T-helper 17 cell (primary cell): Measurements from ENCODE around the gene SIK3. TPM values are rescaled to one million over a fixed set of nuclear protein-coding genes. Genes with fewer than 3 reads are reported as not detected.
A peak's percentile ranks its signal among the peaks of the same experiment; 100 is the strongest.

Source experiments
- ATAC-seq: fragments of 150-1000 bp; cut with Tn5 transposase; 2 replicates; pipeline ENCODE4 v1.10.0; 2021; ENCODE audit warnings: mild to moderate bottlenecking, moderate library complexity
- DNase-seq, 3 donors: peaks; one replicate each; pipeline versions ENCODE4 v3.0.0 to v3.0.0-alpha.2; 2020 to 2021
- H3K9me3 ChIP-seq: one replicate; pipeline ENCODE4 v1.7.0; 2013; ENCODE audit warnings: low read length, mild to moderate bottlenecking; ENCODE audit not compliant: control insufficient read depth, poor library complexity, severe bottlenecking
- H3K27ac Mint-ChIP-seq: one replicate; pipeline ENCODE4 v1.8.0; 2022; ENCODE audit warnings: mild to moderate bottlenecking, moderate library complexity, mixed read lengths
- H3K27me3 Mint-ChIP-seq: one replicate; pipeline ENCODE4 v1.8.0; 2022; ENCODE audit warnings: mixed read lengths
- H3K36me3 Mint-ChIP-seq: one replicate; pipeline ENCODE4 v1.8.0; 2022; ENCODE audit warnings: low read depth, mixed read lengths
- H3K4me1 Mint-ChIP-seq: one replicate; pipeline ENCODE4 v1.8.0; 2022; ENCODE audit warnings: mild to moderate bottlenecking, mixed read lengths
- H3K4me3 Mint-ChIP-seq: one replicate; pipeline ENCODE4 v1.8.0; 2022; ENCODE audit warnings: mild to moderate bottlenecking, moderate library complexity, mixed read lengths
- total RNA-seq, 4 donors: library from RNA in 2 of 4; stranded (reverse) in 2 of 4; gene quantifications; one replicate each; pipeline ENCODE4 v1.2.3 and lab custom pipeline; 2022 to 2026

SIK3 gene
- total RNA-seq, 2 donors from 2014 or later: 82.7 to 87.5 TPM

GRCh38 chr11:116990061-116990473 lies 108.2 kb downstream of the SIK3 start:
- Mint-ChIP-seq H3K36me3 (peaks cover 2% of the 10 kb centered on the region), H3K4me1 (peaks cover 63% of the 10 kb centered on the region), H3K4me3 (no peak overlapping the region), H3K27ac (peak overlapping the region; percentile 86), H3K27me3 (no peaks in the 10 kb centered on the region)
- ATAC-seq: peak; percentile 19
- DNase-seq: no peak
- no peaks in the 10 kb centered on the region for H3K9me3 ChIP-seq

GRCh38 chr11:116989184-116989583 lies 109.0 kb downstream of the SIK3 start:
- ATAC-seq: no peak
- peaks cover 2% of the 10 kb centered on the region for H3K36me3 Mint-ChIP-seq
- H3K4me3 Mint-ChIP-seq: no peak overlapping the region
- H3K9me3 ChIP-seq: no peaks in the 10 kb centered on the region
- no peak for DNase-seq
- H3K4me1 Mint-ChIP-seq: peaks cover 59% of the 10 kb centered on the region
- peak overlapping the region; percentile 86 for H3K27ac Mint-ChIP-seq
- no peaks in the 10 kb centered on the region for H3K27me3 Mint-ChIP-seq

GRCh38 chr11:116986521-116987105 lies 111.6 kb downstream of the SIK3 start:
- peaks cover 2% of the 10 kb centered on the region for H3K36me3 Mint-ChIP-seq
- peaks cover 49% of the 10 kb centered on the region for H3K4me1 Mint-ChIP-seq
- no peak for DNase-seq
- peak; percentile 24 for ATAC-seq
- peak overlapping the region; percentile 51 for H3K27ac Mint-ChIP-seq
- H3K9me3 ChIP-seq: no peaks in the 10 kb centered on the region
- H3K27me3 Mint-ChIP-seq: no peaks in the 10 kb centered on the region
- H3K4me3 Mint-ChIP-seq: peak overlapping the region; percentile 78

GRCh38 chr11:116984589-116984988 lies 113.6 kb downstream of the SIK3 start:
- peaks cover 2% of the 10 kb centered on the region for H3K36me3 Mint-ChIP-seq
- DNase-seq: no peak
- no peak overlapping the region for H3K27ac Mint-ChIP-seq
- H3K4me1 Mint-ChIP-seq: peaks cover 42% of the 10 kb centered on the region
- no peak overlapping the region for H3K4me3 Mint-ChIP-seq
- H3K27me3 Mint-ChIP-seq: no peaks in the 10 kb centered on the region
- no peaks in the 10 kb centered on the region for H3K9me3 ChIP-seq
- ATAC-seq: no peak

- ATAC-seq: no peak
- no peak overlapping the region for H3K4me3 Mint-ChIP-seq
- H3K27me3 Mint-ChIP-seq: no peaks in the 10 kb centered on the region
- H3K36me3 Mint-ChIP-seq: peaks cover 2% of the 10 kb centered on the region
- H3K27ac Mint-ChIP-seq: no peak overlapping the region
- H3K9me3 ChIP-seq: no peaks in the 10 kb centered on the region
- DNase-seq: no peak
- H3K4me1 Mint-ChIP-seq: peaks cover 42% of the 10 kb centered on the region
These were observed 114.0 kb downstream of the SIK3 start for GRCh38 chr11:116984186-116984585.

GRCh38 chr11:116981266-116981885 lies 116.9 kb downstream of the SIK3 start:
- H3K27ac Mint-ChIP-seq: peak overlapping the region; percentile 94
- no peak for DNase-seq

GRCh38 chr11:116980136-116980793 lies 118.0 kb downstream of the SIK3 start:
- Mint-ChIP-seq H3K27ac (peak overlapping the region; percentile 61), H3K27me3 (no peaks in the 10 kb centered on the region), H3K36me3 (peaks cover 3% of the 10 kb centered on the region), H3K4me1 (peaks cover 28% of the 10 kb centered on the region), H3K4me3 (peak overlapping the region; percentile 83)
- ATAC-seq (peak; percentile 66), DNase-seq (no peak)
- no peaks in the 10 kb centered on the region for H3K9me3 ChIP-seq

More at GRCh38 chr11:116981266-116981885, 116.9 kb downstream of the SIK3 start:
- no peak for ATAC-seq
- no peaks in the 10 kb centered on the region for H3K27me3 Mint-ChIP-seq
- H3K9me3 ChIP-seq: no peaks in the 10 kb centered on the region
- H3K4me3 Mint-ChIP-seq: no peak overlapping the region
- H3K36me3 Mint-ChIP-seq: peaks cover 3% of the 10 kb centered on the region
- H3K4me1 Mint-ChIP-seq: peaks cover 31% of the 10 kb centered on the region

- Mint-ChIP-seq H3K4me1 (peaks cover 39% of the 10 kb centered on the region), H3K36me3 (peaks cover 3% of the 10 kb centered on the region), H3K27me3 (no peaks in the 10 kb centered on the region), H3K27ac (peak overlapping the region; percentile 72), H3K4me3 (no peak overlapping the region)
- no peak for ATAC-seq
- DNase-seq: no peak
- no peaks in the 10 kb centered on the region for H3K9me3 ChIP-seq
These were observed 121.2 kb downstream of the SIK3 start for GRCh38 chr11:116976941-116977570.

GRCh38 chr11:116975661-116976060 lies 122.6 kb downstream of the SIK3 start:
- Mint-ChIP-seq H3K36me3 (peaks cover 3% of the 10 kb centered on the region), H3K27me3 (no peaks in the 10 kb centered on the region), H3K4me3 (no peak overlapping the region), H3K4me1 (peaks cover 36% of the 10 kb centered on the region), H3K27ac (peak overlapping the region; percentile 3)
- no peak for DNase-seq
- ATAC-seq: no peak
- no peaks in the 10 kb centered on the region for H3K9me3 ChIP-seq

- Mint-ChIP-seq H3K27ac (no peak overlapping the region), H3K27me3 (no peaks in the 10 kb centered on the region), H3K4me3 (peak overlapping the region; percentile 5), H3K36me3 (peaks cover 2% of the 10 kb centered on the region), H3K4me1 (peaks cover 30% of the 10 kb centered on the region)
- no peak for DNase-seq
- no peak for ATAC-seq
- no peaks in the 10 kb centered on the region for H3K9me3 ChIP-seq
These were observed 125.0 kb downstream of the SIK3 start for GRCh38 chr11:116973270-116973669.

GRCh38 chr11:116972691-116973090 lies 125.5 kb downstream of the SIK3 start:
- Mint-ChIP-seq H3K4me1 (peaks cover 31% of the 10 kb centered on the region), H3K27me3 (no peaks in the 10 kb centered on the region), H3K4me3 (peak overlapping the region; percentile 13), H3K36me3 (peaks cover 2% of the 10 kb centered on the region), H3K27ac (peak overlapping the region; percentile 32)
- no peaks in the 10 kb centered on the region for H3K9me3 ChIP-seq
- DNase-seq (no peak), ATAC-seq (no peak)

GRCh38 chr11:116970485-116971292 lies 127.5 kb downstream of the SIK3 start:
- ATAC-seq (peak; percentile 7), DNase-seq (no peak)
- peak overlapping the region; percentile 54 for H3K27ac Mint-ChIP-seq
- H3K36me3 Mint-ChIP-seq: no peaks in the 10 kb centered on the region
- no peaks in the 10 kb centered on the region for H3K27me3 Mint-ChIP-seq
- H3K4me3 Mint-ChIP-seq: peak overlapping the region; percentile 39
- H3K4me1 Mint-ChIP-seq: peaks cover 27% of the 10 kb centered on the region
- no peaks in the 10 kb centered on the region for H3K9me3 ChIP-seq

GRCh38 chr11:116969694-116970093 lies 128.5 kb downstream of the SIK3 start:
- Mint-ChIP-seq H3K4me3 (peak overlapping the region; percentile 31), H3K36me3 (no peaks in the 10 kb centered on the region), H3K27me3 (no peaks in the 10 kb centered on the region), H3K4me1 (peaks cover 26% of the 10 kb centered on the region), H3K27ac (no peak overlapping the region)
- H3K9me3 ChIP-seq: no peaks in the 10 kb centered on the region
- ATAC-seq (peak; percentile 16), DNase-seq (no peak)
